Gastrocnemius medialis (tissue), 4 donors: Measurements from ENCODE around the gene FAM124B.

ENCODE experiments used
- CTCF ChIP-seq, 5 experiments: fragments of 450-650 bp in 3 of 5; fragments of 200-600 bp in 2 of 5; sonication (generic) in 2 of 5; IDR thresholded peaks in 4 of 5; conservative IDR thresholded peaks in 1 of 5; 1 replicate in 4 of 5; 2 replicates in 1 of 5; pipeline ENCODE4 v1.5.1; 2016 to 2019; ENCODE audit warnings: antibody characterized with exemption in 5 of 5, mild to moderate bottlenecking in 3 of 5, moderate library complexity in 3 of 5
- POLR2A ChIP-seq, 2 donors: fragments of 450-650 bp; IDR thresholded peaks; one replicate each; pipeline ENCODE4 v1.6.1; 2017; ENCODE audit warnings: antibody characterized with exemption in 2 of 2, mild to moderate bottlenecking in 2 of 2, moderate library complexity in 2 of 2

GRCh38 chr2:224410946-224411561, 9.1 kb upstream of the FAM124B start:
- no peak for TF ChIP-seq POLR2A (IDR thresholded peaks at IDR 0.05)
- TF ChIP-seq CTCF (IDR thresholded peaks at IDR 0.05 in 4 of 5, conservative IDR thresholded peaks at IDR 0.05 in 1 of 5), result no peak
